Keratinocyte (primary cell): ENCODE results near the gene OLIG2.

Source experiments
- CTCF ChIP-seq, 3 experiments: IDR thresholded peaks in 1 of 3; conservative IDR thresholded peaks in 1 of 3; optimal IDR thresholded peaks in 1 of 3; 2 replicates in 2 of 3; 3 replicates in 1 of 3; pipeline versions ENCODE3 to v1.5.1; 2011; ENCODE audit warnings: low read length in 3 of 3, mild to moderate bottlenecking in 3 of 3, moderate library complexity in 2 of 3, control low read depth in 1 of 3, inconsistent platforms in 1 of 3; ENCODE audit not compliant: insufficient read depth in 2 of 3; ENCODE audit errors: extremely low read depth in 1 of 3
- EZH2 ChIP-seq: IDR thresholded peaks from one replicate; pipeline ENCODE4 v1.6.1; 2012; ENCODE audit warnings: inconsistent platforms, mild to moderate bottlenecking, low read length, moderate library complexity

GRCh38 chr21:33063907-33064622, 38.3 kb downstream of the OLIG2 start:
- TF ChIP-seq CTCF (optimal IDR thresholded peaks at IDR 0.05 in 1 of 3, IDR thresholded peaks at IDR 0.05 in 1 of 3, conservative IDR thresholded peaks at IDR 0.05 in 1 of 3; ENCODE audit: extremely low read depth in 1 of 3, insufficient read depth in 2 of 3, low read length in 3 of 3) (no peak), EZH2 (peak; percentile 45)
